SIG-M5 treated with dmso at 0.1 percent for 504 hours (cell line): Measurements from ENCODE around the gene SNAI3.

Experiments used
- DNase-seq: peaks from one replicate; lab custom pipeline; 2025; ENCODE audit not compliant: unreplicated experiment; lab: John Stamatoyannopoulos, UW

SNAI3 gene

GRCh38 chr16:88721815-88722755, 35.8 kb upstream of the SNAI3 start:
- no peak for DNase-seq

DNA sequence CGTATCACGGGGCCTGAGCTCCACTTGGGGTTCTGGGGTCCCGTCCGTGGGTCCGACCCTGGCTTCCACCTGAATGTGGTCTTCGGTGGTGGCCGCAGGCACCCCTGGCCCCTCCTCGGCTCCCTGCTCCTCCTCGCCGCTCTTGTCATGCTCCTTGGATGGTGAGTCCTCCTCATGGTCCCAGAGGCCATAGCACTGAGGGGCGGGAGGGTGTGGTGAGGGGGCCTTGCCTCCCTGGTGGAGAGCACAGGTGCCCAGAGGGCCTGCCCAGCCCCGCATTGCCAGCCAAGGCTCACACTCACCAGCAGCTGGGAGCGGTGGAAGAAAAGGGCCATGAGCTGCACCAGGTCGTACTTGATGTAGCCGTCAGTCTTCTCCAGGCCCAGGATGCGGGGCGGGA, 34.9 kb upstream of the SNAI3 start:
- no peak for DNase-seq

DNA sequence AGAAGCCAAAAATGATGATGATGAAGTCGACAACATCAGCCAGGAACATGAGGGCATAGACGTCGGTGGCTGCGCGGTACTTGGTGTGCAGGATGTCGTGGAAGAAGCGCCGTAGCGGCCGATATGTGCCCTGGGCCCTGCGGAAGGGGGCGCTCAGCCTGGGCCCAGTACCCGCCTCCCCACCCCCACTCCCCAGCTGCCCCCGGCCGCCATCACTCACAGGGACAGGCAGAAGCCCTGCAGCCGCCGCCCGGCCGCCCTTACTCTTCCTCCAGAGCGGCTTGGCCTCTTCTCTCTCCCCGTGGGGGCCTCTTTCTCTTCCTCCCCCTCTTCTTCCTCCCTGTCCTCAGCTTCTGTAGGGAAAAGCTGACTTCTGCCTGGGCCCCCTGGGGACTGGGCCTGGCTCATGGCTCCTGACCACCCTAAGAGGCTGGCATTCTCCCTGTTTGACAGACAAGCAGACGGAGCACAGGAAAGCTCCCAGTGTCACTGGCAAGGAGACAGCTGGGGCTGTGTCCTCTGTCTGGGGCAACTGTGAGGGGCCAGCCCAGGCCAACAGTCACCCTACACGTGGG, 34.2 kb upstream of the SNAI3 start:
- DNase-seq, result no peak

DNA sequence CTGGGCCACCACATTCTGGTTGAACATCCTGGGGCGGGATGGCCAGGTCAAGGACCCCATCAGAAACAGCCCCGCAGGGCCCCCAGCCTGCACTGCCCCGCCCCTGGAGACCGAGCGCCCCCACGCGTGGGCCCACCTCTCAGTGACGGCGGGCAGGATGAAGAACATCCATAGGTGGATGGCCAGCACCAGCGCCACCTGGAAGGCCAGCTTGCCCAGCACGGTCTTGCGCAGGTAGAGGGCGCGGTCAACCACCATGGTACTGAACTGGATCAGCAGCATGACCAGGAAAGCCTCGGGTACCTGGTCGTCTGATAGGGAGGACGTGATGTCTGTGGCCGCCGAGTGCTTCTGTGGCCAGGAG, 33.6 kb upstream of the SNAI3 start:
- no peak for DNase-seq

DNA sequence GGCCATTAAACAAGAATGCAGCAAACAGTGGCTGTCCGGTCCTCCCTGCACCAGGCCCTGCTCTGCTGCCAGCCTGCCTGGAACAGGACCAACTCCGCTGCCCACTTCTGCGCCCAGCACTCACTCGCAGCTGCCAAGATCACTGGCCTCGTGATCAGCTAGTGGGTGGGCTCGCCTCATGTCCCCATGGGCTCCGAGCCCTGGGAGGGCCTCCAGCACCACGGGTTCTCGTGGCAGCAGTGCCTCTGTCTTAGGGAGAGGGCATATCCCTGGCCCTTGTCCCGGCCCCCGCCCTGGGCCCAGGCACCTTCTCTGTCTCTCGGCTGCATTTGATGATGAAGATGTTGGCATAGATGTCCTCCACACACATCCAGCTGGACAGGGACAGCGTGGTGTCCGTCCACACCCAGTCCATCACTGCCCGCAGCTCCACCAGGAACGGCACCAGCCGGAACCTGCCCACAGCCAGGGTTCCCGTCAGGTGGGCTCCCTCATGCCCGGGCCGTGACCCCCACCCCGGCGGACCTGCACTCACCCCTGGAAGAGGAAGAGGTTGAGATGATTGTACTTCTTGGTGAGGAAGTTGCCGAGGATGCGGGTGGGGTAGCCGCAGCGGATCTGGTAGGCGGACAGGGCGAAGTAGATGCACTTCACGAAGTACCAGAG, 33.1 kb upstream of the SNAI3 start:
- no peak for DNase-seq

- DNase-seq, result no peak
These were observed 31.9 kb upstream of the SNAI3 start for GRCh38 chr16:88718178-88718577.

GRCh38 chr16:88716601-88717001, 30.3 kb upstream of the SNAI3 start:
- no peak for DNase-seq

DNA sequence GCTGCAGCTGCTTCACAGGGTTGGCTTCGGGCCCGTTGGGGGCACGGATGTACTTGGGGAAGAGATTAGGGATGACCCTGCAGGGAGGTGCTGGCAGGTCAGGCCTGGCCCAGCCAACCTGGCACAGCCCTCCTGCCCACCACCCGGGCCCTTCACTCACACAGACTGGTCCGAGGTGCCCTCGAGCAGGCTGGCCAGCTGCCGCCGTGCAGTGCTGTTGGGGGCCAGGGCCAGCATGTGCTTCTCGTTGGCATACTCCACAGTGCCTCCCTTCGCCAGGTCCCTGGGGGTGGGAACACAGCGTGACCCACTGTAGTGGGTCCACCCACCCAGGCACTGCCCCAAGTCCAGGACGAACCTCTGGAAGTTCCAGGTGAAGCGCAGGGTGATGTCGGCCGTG, 29.9 kb upstream of the SNAI3 start:
- no peak for DNase-seq

DNA sequence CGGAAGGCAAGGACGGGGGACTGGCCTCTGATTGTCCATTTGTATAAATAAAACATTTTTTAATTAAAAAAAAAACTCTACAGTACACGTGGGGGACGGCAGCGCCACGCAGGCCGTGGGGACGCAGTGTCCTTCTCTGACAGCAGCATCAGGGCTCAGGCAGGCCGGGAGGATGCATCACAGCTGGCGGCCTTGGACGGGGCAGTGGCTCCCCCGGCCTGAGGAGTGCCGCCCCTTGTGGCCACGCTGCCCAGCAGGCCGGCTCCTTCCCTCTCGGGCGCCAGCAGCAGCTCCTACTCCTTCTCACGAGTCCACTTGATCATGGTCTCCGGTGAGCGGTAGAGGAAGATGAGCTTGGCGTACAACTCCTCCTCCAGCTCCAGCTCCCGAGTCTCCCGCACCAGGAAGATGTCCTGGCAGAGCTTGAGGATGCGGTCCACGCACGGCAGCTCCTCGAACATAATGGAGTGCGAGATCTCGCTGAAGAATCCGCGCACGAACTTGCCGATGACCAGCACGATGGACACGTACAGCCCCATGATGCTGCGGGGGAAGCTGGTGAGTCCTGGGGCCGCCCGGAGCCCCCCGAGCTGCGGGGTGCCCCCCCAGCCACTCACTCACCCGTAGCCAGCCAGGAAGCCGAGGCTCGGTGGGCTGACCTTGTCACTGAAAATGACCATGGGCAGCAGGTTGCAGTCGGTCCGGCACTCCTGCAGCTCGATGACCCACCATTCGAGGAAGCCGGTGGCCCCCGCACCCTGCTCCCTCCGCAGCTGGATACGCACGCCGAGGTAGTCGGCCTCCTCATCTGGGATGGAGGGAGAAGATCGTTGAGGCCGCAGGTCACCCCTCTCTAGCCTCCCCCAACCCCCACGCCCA, 29.2 kb upstream of the SNAI3 start:
- no peak for DNase-seq

- DNase-seq, result no peak
These were observed 28.4 kb upstream of the SNAI3 start for GRCh38 chr16:88714420-88715302.

GRCh38 chr16:88713568-88714419, 27.5 kb upstream of the SNAI3 start:
- no peak for DNase-seq

DNA sequence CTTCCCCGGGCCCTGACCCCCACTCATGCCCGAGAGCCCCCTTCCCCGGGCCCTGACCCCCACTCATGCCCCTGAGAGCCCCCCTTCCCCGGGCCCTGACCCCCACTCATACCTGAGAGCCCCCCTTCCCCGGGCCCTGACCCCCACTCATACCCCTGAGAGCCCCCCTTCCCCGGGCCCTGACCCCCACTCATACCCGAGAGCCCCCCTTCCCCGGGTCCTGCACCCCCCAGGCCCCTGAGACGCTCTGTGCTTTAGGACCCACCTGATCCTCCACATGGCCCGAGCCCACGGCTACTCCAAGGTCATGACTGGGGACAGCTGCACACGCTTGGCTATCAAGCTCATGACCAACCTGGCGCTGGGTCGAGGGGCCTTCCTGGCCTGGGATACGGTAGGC, 26.7 kb upstream of the SNAI3 start:
- DNase-seq, result no peak

DNA sequence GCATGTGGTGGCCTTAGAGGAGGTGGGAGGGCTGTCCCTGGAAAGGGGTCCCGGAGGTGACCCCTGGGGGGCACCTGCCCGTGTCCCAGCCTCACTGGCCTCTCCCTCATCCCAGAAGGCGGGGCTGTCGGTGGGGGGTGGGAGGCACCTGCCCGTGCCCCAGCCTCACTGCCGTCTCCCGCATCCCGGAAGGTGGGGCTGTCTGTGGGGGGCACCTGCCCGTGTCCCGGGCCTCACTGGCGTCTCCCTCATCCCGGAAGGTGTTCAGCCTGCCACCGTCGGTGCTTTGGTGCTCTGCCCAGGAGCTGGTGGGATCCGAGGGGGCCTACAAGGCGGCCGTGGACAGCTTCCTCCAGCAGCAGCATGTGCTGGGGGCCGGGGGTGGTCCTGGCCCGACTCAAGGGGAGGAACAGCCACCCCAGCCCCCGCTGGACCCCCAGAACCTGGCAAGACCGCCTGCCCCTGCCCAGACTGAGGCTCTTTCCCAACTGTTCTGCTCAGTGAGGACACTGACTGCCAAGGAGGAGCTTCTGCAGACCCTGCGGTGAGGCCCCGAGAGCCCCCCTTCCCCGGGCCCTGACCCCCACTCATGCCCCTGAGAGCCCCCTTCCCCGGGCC, 26.2 kb upstream of the SNAI3 start:
- no peak for DNase-seq

DNA sequence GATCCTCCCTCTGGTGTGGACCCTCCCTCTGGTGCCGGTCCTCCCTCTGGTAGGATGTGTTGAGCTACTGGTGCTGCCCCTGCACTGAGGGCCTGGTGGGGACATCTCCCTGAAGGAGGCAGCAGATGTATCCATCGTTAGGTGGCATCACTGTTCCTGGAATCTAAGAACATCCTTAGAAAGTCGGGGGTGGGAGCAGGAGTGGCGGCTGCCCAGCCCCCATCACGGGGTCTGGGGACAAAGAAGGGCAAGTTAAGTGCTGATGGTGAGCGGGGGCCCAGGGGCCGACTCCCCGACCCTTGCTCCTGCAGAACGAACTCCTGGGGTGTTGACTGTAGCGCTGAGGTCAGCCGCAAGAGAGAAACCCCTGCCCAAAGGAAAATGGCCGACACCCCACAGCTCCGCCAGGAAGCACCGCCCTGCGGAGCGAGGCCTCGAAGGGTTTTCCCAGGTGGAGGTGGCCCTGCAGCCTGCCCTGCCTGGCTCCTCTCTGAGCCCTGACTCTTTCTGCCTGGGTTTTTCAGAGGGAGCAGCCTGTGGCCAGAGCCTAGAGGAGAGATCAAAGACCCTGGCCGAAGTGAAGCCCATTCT, 25.5 kb upstream of the SNAI3 start:
- no peak for DNase-seq

DNA sequence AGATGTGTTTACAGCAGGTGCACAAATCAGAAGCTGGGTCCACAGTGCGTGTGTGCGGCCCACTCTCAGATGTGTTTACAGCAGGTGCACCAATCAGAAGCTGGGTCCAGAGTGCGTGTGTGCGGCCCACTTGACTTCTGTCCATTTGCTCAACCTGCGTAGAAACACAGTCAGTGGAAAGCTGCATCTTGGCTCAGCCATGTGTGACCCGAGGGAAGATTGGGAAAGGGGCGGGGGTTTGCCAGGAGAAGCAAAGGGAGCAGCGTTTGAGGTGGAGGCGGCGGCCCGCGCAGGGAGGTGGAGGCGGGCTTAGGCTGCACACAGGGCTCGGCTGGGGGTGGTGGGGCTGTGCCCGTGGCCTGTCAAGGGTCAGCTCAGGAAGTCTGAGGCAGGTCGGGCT, 24.2 kb upstream of the SNAI3 start:
- DNase-seq, result no peak

GRCh38 chr16:88706965-88707826, 20.9 kb upstream of the SNAI3 start:
- DNase-seq, result no peak

DNA sequence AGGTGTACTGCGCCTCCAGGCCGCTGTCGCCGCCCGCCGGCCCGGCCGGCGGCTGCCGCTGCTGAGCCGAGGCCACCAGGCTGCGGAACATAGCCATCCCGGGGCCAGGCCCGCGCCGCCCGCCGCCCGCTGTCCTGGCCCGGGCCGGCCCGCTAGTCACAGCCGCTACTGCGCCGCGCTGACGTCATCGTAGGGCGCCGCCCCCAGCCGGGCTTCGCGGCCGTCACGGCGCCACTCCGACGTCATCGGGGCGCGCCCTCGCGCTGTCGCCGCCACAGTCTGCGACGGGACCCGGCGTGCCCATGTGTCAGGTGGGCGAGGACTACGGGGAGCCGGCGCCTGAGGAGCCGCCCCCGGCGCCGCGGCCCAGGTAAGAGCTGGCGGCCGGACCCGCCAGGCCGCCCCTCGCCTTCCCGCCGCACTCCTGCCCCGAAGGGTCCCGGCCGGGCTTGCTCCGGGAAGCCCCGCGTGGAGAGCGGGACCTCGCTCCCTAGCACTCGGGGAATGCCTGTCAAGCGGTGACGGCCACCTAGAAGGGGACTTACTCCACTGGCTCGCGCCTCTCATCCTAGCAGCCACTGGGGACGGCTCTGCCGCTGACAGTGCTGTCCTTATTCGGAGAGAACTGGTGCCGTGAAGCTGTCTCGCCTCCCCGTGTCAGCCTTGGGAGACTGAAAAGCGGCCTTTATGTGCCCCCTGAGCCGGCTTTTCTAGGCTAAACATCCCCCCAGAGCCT, 20.1 kb upstream of the SNAI3 start, which contains the start of the genes CTU2 and RNF166:
TSS of gene CTU2 (plus strand) at position 275 of the 736 bp plus-strand sequence. CDS start at position 303, 28 bp downstream.
TSS of gene RNF166 (minus strand) at position 180 of the 736 bp plus-strand sequence. CDS start at position 97, 83 bp downstream.
- peak; percentile 77 for DNase-seq
